ENCODE data around the gene TRIM24. TPM values are rescaled to one million over a fixed set of nuclear protein-coding genes. Genes with fewer than 3 reads are reported as not detected.

The TRIM24 gene
- total RNA-seq, 1 donor from 2014 or later, result 116 TPM

DNA sequence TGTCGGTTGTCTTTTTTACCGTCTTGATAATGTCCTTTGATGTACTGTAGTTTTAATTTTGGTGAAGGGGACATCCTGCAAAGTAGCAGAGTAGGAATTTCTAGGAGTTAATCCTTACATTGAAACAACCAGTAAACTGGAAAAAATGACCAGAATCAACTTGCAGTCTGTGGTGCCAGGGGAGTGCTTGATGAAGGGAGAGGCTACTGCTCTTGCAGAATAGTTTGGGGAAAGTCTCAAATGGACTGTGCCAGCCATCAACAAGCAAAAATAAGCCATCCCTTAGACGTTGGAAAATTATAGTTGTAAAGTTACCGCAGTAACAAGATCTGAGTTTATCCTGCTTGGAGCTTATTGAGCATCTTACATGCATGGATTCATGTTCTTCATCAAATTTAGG, 32.4 kb downstream of the TRIM24 start:
- H3K4me3 ChIP-seq, result no peak overlapping the region
- H4K20me1 ChIP-seq (ENCODE audit: low read depth), result peaks cover 94% of the 10 kb centered on the region
- H3K9ac ChIP-seq, result no peak overlapping the region
- TF ChIP-seq EZH2phosphoT487 (IDR thresholded peaks at IDR 0.05), result no peak
- no peak for TF ChIP-seq EZH2 (IDR thresholded peaks at IDR 0.05)
- TF ChIP-seq, protein P1, sequence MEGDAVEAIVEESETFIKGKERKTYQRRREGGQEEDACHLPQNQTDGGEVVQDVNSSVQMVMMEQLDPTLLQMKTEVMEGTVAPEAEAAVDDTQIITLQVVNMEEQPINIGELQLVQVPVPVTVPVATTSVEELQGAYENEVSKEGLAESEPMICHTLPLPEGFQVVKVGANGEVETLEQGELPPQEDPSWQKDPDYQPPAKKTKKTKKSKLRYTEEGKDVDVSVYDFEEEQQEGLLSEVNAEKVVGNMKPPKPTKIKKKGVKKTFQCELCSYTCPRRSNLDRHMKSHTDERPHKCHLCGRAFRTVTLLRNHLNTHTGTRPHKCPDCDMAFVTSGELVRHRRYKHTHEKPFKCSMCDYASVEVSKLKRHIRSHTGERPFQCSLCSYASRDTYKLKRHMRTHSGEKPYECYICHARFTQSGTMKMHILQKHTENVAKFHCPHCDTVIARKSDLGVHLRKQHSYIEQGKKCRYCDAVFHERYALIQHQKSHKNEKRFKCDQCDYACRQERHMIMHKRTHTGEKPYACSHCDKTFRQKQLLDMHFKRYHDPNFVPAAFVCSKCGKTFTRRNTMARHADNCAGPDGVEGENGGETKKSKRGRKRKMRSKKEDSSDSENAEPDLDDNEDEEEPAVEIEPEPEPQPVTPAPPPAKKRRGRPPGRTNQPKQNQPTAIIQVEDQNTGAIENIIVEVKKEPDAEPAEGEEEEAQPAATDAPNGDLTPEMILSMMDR (IDR thresholded peaks at IDR 0.05), result no peak
- peaks cover 8% of the 10 kb centered on the region for H3K4me1 ChIP-seq
- H3K27me3 ChIP-seq, result no peaks in the 10 kb centered on the region
- peak overlapping the region; percentile 31 for H3K4me2 ChIP-seq
- no peaks in the 10 kb centered on the region for H3K9me3 ChIP-seq (ENCODE audit: low read depth)
- peak overlapping the region; percentile 4 for H3K27ac Mint-ChIP-seq
- peak overlapping the region; percentile 26 for H3K27ac ChIP-seq
- peaks cover 12% of the 10 kb centered on the region for H3K27me3 Mint-ChIP-seq (ENCODE audit: insufficient read depth, low read depth)
- H3K36me3 Mint-ChIP-seq, result peaks cover 87% of the 10 kb centered on the region
- no peak for DNase-seq (ENCODE audit: low spot score)
- peaks cover 10% of the 10 kb centered on the region for H3K4me1 Mint-ChIP-seq
- peaks cover 100% of the 10 kb centered on the region for H3K79me2 ChIP-seq (ENCODE audit: low read depth)
- H3K36me3 ChIP-seq, result peaks cover 11% of the 10 kb centered on the region
- H2AFZ ChIP-seq (replicated peaks), result no peak overlapping the region
- no peak overlapping the region for H3K4me3 Mint-ChIP-seq
- H3F3A ChIP-seq (ENCODE audit: low read depth), result peaks cover 20% of the 10 kb centered on the region
- peaks cover 78% of the 10 kb centered on the region for H3K9me3 Mint-ChIP-seq

GRCh38 chr7:138493535-138493934, 33.5 kb downstream of the TRIM24 start:
- Histone ChIP-seq H3K9me3 (ENCODE audit: low read depth) (no peaks in the 10 kb centered on the region), H3F3A (ENCODE audit: low read depth) (peaks cover 20% of the 10 kb centered on the region), H3K27ac (peak overlapping the region; percentile 26), H3K36me3 (peaks cover 11% of the 10 kb centered on the region), H3K79me2 (ENCODE audit: low read depth) (peaks cover 100% of the 10 kb centered on the region), H2AFZ (replicated peaks) (no peak overlapping the region), H3K9ac (no peak overlapping the region), H4K20me1 (ENCODE audit: low read depth) (peaks cover 97% of the 10 kb centered on the region), H3K27me3 (no peaks in the 10 kb centered on the region), H3K4me3 (no peak overlapping the region), H3K4me2 (no peak overlapping the region), H3K4me1 (peaks cover 5% of the 10 kb centered on the region)
- peaks cover 7% of the 10 kb centered on the region for H3K27me3 Mint-ChIP-seq (ENCODE audit: insufficient read depth, low read depth)
- no peak for DNase-seq (ENCODE audit: low spot score)
- no peak overlapping the region for H3K4me3 Mint-ChIP-seq
- TF ChIP-seq, protein P1 (IDR thresholded peaks at IDR 0.05), result no peak
- TF ChIP-seq EZH2 (IDR thresholded peaks at IDR 0.05) (no peak), EZH2phosphoT487 (IDR thresholded peaks at IDR 0.05) (no peak)
- H3K4me1 Mint-ChIP-seq, result peaks cover 10% of the 10 kb centered on the region
- peaks cover 77% of the 10 kb centered on the region for H3K36me3 Mint-ChIP-seq
- H3K9me3 Mint-ChIP-seq, result peaks cover 67% of the 10 kb centered on the region
- H3K27ac Mint-ChIP-seq, result no peak overlapping the region

GRCh38 chr7:138495485-138495884, 35.4 kb downstream of the TRIM24 start:
- Histone ChIP-seq H3K79me2 (ENCODE audit: low read depth) (peaks cover 100% of the 10 kb centered on the region), H3K36me3 (peaks cover 11% of the 10 kb centered on the region), H3K27me3 (no peaks in the 10 kb centered on the region), H3K9ac (no peak overlapping the region), H3F3A (ENCODE audit: low read depth) (peaks cover 32% of the 10 kb centered on the region), H3K4me3 (no peak overlapping the region), H3K4me2 (no peak overlapping the region), H4K20me1 (ENCODE audit: low read depth) (peaks cover 98% of the 10 kb centered on the region), H3K9me3 (ENCODE audit: low read depth) (no peaks in the 10 kb centered on the region), H3K4me1 (peaks cover 15% of the 10 kb centered on the region), H3K27ac (no peak overlapping the region), H2AFZ (replicated peaks) (no peak overlapping the region)
- Mint-ChIP-seq H3K4me3 (no peak overlapping the region), H3K4me1 (peaks cover 21% of the 10 kb centered on the region), H3K36me3 (peaks cover 74% of the 10 kb centered on the region), H3K27me3 (ENCODE audit: insufficient read depth, low read depth) (peaks cover 6% of the 10 kb centered on the region), H3K9me3 (peaks cover 60% of the 10 kb centered on the region), H3K27ac (no peak overlapping the region)
- TF ChIP-seq, protein P1 (IDR thresholded peaks at IDR 0.05), result no peak
- TF ChIP-seq EZH2phosphoT487 (IDR thresholded peaks at IDR 0.05) (no peak), EZH2 (IDR thresholded peaks at IDR 0.05) (no peak)
- no peak for DNase-seq (ENCODE audit: low spot score)

Measured in neural progenitor cell (in vitro differentiated cells).